Aorta (tissue), 5 donors: ENCODE measurements around the gene FGD2. TPM values are rescaled to one million over a fixed set of nuclear protein-coding genes. Genes with fewer than 3 reads are reported as not detected.

Source experiments
- ATAC-seq: fragments of 200-7000 bp; cut with Tn5 transposase; one replicate; pipeline ENCODE4 v1.9.1; 2022; ENCODE audit warnings: moderate library complexity; ENCODE audit not compliant: low FRiP score
- DNase-seq, 2 donors: peaks; one replicate each; pipeline ENCODE4 v3.0.0-alpha.2; 2020
- H3K27ac ChIP-seq, 2 donors: one replicate each; pipeline ENCODE4 v1.5.1; 2013; ENCODE audit warnings: low read length in 2 of 2, mild to moderate bottlenecking in 2 of 2, moderate library complexity in 2 of 2, control low read depth in 1 of 2, inconsistent platforms in 1 of 2, low read depth in 1 of 2
- H3K27me3 ChIP-seq, 2 donors: one replicate each; pipeline ENCODE4 v1.6.1; 2013; ENCODE audit warnings: control low read depth in 1 of 2, low read length in 1 of 2, mild to moderate bottlenecking in 1 of 2, moderate library complexity in 1 of 2; ENCODE audit not compliant: insufficient read depth in 2 of 2, control insufficient read depth in 1 of 2
- H3K36me3 ChIP-seq, 2 donors: one replicate each; pipeline ENCODE4 v1.6.1; 2013; ENCODE audit warnings: control low read depth in 1 of 2, low read length in 1 of 2, mild to moderate bottlenecking in 1 of 2; ENCODE audit not compliant: insufficient read depth in 2 of 2, control insufficient read depth in 1 of 2
- H3K4me1 ChIP-seq, 2 donors: one replicate each; pipeline ENCODE4 v1.6.1; 2013; ENCODE audit warnings: low read length in 2 of 2, control low read depth in 1 of 2, mild to moderate bottlenecking in 1 of 2, moderate library complexity in 1 of 2; ENCODE audit not compliant: insufficient read depth in 2 of 2, control insufficient read depth in 1 of 2
- H3K4me3 ChIP-seq, 2 donors: one replicate each; pipeline ENCODE4 v1.5.1; 2013; ENCODE audit warnings: low read length in 2 of 2, control low read depth in 1 of 2, mild to moderate bottlenecking in 1 of 2
- H3K9me3 ChIP-seq: one replicate; pipeline ENCODE4 v1.6.1; 2013; ENCODE audit warnings: mild to moderate bottlenecking, low read length; ENCODE audit not compliant: control insufficient read depth
- WGBS, 2 donors: extraction: QIAGEN DNeasy Blood & Tissue Kit; methylation state at CpG; one replicate each; pipeline ENCODE4 v1.1.7; 2013; 5-methylcytosine and 5-hydroxymethylcytosine counted together
- intact Hi-C, 2 donors: fragments of 100-400 bp; cut with DNase I; formaldehyde crosslinking; loops; one replicate each; pipeline versions ENCODE4 v1.14.2 to v1.15.0; 2022
- polyA plus RNA-seq, 2 donors: library from polyadenylated mRNA; stranded (reverse); fragments of 200-250 nt; gene quantifications; one replicate each; pipeline ENCODE4 v1.2.3, GENCODE V29; 2013
- total RNA-seq, 2 donors: library from RNA; stranded (reverse); fragmentation: NEBNext Ultra II Directional; extraction: Animal tissue kit (Norgen Biotek cat#: 25700); gene quantifications; one replicate each; pipeline ENCODE4 v1.2.1, GENCODE V29; 2021
- donor health status: healthy with polysubstance abuse.
- donor health status: Bipolar disorder and iron deficiency.
- donor health status: DM: no; HTN: no; CAD: no.
- donor health status: DM: no; HTN: no; CAD: no.
- donor health status: DM: yes; HTN: yes; CAD: no.

Gene FGD2
- total and polyA plus RNA-seq, 4 donors: 2.2 to 33.9 (median 16.4) TPM

DNA sequence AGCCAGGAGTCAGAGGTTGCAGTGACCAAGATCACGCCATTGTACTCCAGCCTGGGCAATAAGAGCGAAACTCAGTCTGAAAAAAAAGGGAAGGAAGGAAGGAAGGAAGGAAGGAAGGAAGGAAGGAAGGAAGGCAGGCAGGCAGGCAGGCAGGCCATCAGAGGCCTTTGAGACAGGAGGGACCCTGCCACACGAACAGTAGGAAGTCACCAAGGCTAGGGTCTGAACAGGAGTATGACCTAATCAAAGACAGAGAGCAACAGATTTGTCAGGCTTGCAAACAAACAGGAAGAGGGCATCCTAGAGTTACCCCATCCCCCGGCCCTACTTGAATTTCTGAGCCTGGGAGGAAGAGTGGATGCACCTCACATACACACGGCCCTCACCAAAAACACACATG is 67.1 kb downstream of the FGD2 start:
- WGBS, 2 donors: 96 to 97% methylated on average over 5 of the region's 5 CpGs
- intact Hi-C loops: no loop called here
- Histone ChIP-seq H3K36me3 (no peaks in the 10 kb centered on the region), H3K27ac (no peak overlapping the region), H3K27me3 (no peaks in the 10 kb centered on the region), H3K9me3 (no peaks in the 10 kb centered on the region), H3K4me3 (no peak overlapping the region), H3K4me1 (no peaks in the 10 kb centered on the region)
- DNase-seq (no peak), ATAC-seq (no peak)

DNA sequence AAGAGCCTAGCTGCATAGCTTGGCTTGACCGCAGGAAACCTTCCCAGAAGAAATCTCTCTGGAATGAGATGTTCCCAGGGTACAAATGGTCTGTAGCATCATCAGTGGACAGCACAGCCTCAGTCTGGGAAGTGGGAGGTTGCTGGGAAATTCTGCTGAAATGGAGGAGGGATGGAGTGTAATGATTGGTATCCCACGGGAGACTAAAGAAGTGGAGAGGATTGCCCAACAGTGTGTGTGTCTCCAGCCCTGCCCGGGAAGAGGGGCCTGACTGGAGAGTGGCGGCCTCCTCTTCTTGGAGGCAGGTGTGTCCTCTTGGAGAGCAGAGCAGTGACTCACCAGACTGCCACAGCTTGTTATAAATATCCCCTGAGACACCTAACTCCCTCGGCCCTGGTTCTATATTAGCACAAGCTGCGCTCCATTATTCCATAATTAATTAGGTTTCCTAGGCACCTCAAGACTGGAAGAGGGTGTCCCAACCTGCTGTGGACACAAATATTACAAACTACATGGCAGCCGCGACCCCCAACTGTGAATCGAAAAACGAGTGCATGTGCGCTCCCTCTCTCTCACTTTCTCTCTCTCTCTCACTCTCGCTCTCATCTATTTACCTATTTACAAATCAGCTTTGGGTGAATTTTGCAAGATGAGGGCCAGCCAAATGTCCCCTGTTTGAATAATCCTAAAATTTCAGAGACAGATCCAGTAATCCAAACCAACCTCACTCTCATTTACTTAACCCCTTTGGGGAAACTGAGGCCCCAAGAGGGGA is 68.8 kb downstream of the FGD2 start:
- ATAC-seq (peak; percentile 37), DNase-seq (peak in 1 of 2 donors; percentile 57)
- Histone ChIP-seq H3K27me3 (no peaks in the 10 kb centered on the region), H3K36me3 (no peaks in the 10 kb centered on the region), H3K9me3 (no peaks in the 10 kb centered on the region), H3K27ac (no peak overlapping the region), H3K4me3 (no peak overlapping the region), H3K4me1 (no peaks in the 10 kb centered on the region)
- intact Hi-C loops: no loop called here
- 92% methylated on average over 12 of the region's 12 CpGs for WGBS, 2 donors

DNA sequence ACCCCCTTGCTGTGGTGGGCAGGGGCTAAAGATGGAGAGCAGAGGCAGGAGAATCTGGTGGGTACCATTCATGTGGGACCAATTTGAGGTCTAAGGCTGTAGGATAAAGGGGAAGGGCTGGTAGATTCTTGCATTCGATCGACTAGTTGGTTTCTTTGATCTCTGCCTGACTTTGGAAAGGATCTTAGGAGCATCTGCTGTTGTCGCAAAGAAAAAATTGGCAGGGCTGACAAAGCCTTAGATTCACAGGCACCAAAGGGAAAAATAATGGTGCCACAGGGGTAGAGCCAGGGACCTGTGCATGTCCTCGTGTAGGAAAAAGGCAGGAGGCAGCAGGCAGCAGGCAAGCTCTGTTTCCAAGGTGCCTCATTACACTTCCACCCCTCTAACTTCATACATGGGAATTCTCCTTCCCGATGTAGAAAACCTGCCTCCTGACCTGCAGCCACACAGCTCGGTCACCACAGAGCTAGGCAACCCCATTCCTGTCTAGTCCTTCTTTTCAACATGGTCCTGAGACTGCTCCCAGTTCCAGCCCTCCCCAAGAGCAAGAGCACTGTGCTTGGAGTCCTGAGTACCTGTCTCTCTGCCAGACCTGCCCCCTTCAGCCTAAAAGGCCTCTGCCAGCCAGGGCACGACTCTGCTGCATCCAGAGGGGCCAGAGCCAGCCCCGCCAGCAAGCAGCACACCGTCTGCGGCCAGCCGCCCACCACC is 71.9 kb downstream of the FGD2 start:
- no peaks in the 10 kb centered on the region for H3K9me3 ChIP-seq
- H3K27ac ChIP-seq: no peak overlapping the region
- DNase-seq (no peak), ATAC-seq (no peak)
- H3K4me1 ChIP-seq: no peaks in the 10 kb centered on the region
- H3K27me3 ChIP-seq: no peaks in the 10 kb centered on the region
- H3K36me3 ChIP-seq: no peaks in the 10 kb centered on the region
- 37 to 39% methylated on average over 11 of the region's 11 CpGs for WGBS, 2 donors
- intact Hi-C loops: no loop called here
- H3K4me3 ChIP-seq: no peak overlapping the region

DNA sequence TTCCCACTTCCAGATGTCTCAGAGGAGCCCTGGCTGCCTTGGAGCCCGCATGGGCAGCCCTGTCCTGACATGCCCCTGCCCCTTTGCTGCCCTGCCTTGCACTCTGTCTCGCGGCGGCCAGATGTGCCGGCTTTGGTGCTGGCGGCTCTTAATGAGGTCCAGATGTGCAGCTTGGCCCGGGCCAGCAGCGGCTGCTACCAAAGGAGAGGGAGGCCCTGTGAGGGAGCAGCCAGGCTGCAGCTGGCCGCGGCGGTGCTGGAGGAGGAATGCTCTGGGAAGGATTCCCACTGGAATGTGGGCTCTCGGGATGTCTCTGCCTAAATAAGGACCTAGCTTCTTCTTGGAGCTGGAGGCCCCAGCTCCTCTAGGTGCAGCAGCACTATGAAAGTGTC is 72.4 kb downstream of the FGD2 start:
- Histone ChIP-seq H3K4me3 (no peak overlapping the region), H3K9me3 (no peaks in the 10 kb centered on the region), H3K36me3 (no peaks in the 10 kb centered on the region), H3K27me3 (no peaks in the 10 kb centered on the region), H3K4me1 (no peaks in the 10 kb centered on the region), H3K27ac (no peak overlapping the region)
- peak; percentile 84 for ATAC-seq
- intact Hi-C loops: no loop called here
- WGBS, 2 donors: 7% methylated on average over 12 of the region's 12 CpGs
- peak; percentile 80 to 91 for DNase-seq

Other genes starting within 250 kb of the FGD2 start
- gene CPNE5, start 166.2 kb upstream of the FGD2 start, total RNA-seq: 10 to 100 TPM in 1 of 2 donors, 1 to 10 TPM in 1; 7.9 to 13.1 TPM
- gene CPNE5, start 166.2 kb upstream of the FGD2 start, polyA plus RNA-seq: under 1 TPM in 1 of 2 donors, not detected in 1; 0.20 TPM
- gene PPIL1, start 130.9 kb upstream of the FGD2 start, total RNA-seq: 10 to 100 TPM; 12.0 to 13.4 TPM
- 10 to 100 TPM in 1 of 2 donors, 1 to 10 TPM in 1; 9.6 to 33.7 TPM for gene PPIL1, start 130.9 kb upstream of the FGD2 start, polyA plus RNA-seq
- 10 to 100 TPM; 56.9 to 59.7 TPM for gene C6orf89, start 119.7 kb upstream of the FGD2 start, total RNA-seq
- 10 to 100 TPM; 16.7 to 22.8 TPM for gene C6orf89, start 119.7 kb upstream of the FGD2 start, polyA plus RNA-seq
- gene PI16, start 50.9 kb upstream of the FGD2 start, total RNA-seq: 100 to 1,000 TPM in 1 of 2 donors, 10 to 100 TPM in 1; 38.7 to 383 TPM
- 1 to 10 TPM in 1 of 2 donors, not detected in 1; 4.4 TPM for gene PI16, start 50.9 kb upstream of the FGD2 start, polyA plus RNA-seq
- 100 to 1,000 TPM; 171 to 180 TPM for gene MTCH1, start 19.5 kb upstream of the FGD2 start, total RNA-seq
- gene MTCH1, start 19.5 kb upstream of the FGD2 start, polyA plus RNA-seq: 100 to 1,000 TPM; 152 to 193 TPM
- 10 to 100 TPM; 42.7 to 54.2 TPM for gene PIM1, start 164.5 kb downstream of the FGD2 start, total RNA-seq
- 10 to 100 TPM; 17.2 to 24.8 TPM for gene PIM1, start 164.5 kb downstream of the FGD2 start, polyA plus RNA-seq